WTC11 (cell line): ENCODE measurements around the gene PPP5C. TPM values are rescaled to one million over a fixed set of nuclear protein-coding genes. Genes with fewer than 3 reads are reported as not detected.
A peak's percentile ranks its signal among the peaks of the same experiment; 100 is the strongest.

ENCODE experiments used
- ATAC-seq: fragments of 200-7000 bp; cut with Tn5 transposase; 2 replicates; pipeline ENCODE4 v1.10.0; 2021; ENCODE audit warnings: mild to moderate bottlenecking, moderate library complexity
- CTCF ChIA-PET: fragments of 300-600 bp; sonication (Branson Sonifier 250); formaldehyde crosslinking; loops from one replicate; lab custom pipeline; 2021; ENCODE audit warnings: antibody characterized with exemption; lab: Charles Lee
- POLR2A ChIA-PET: fragments of 350-600 bp; sonication (Branson Sonifier 250); formaldehyde crosslinking; loops from one replicate; lab custom pipeline; 2021; ENCODE audit warnings: antibody characterized with exemption; lab: Charles Lee
- DNase-seq: peaks from one replicate; pipeline ENCODE4 v3.0.0; 2021; ENCODE audit warnings: low spot score
- H3K27ac Mint-ChIP-seq: 2 replicates; pipeline ENCODE4 v1.8.0; 2021; ENCODE audit warnings: mixed read lengths
- H3K27me3 Mint-ChIP-seq: 2 replicates; pipeline ENCODE4 v1.8.0; 2021; ENCODE audit warnings: low read depth, mild to moderate bottlenecking, moderate library complexity, mixed read lengths
- H3K36me3 Mint-ChIP-seq: 2 replicates; pipeline ENCODE4 v1.8.0; 2021; ENCODE audit warnings: mixed read lengths
- H3K4me1 Mint-ChIP-seq: 2 replicates; pipeline ENCODE4 v1.8.0; 2022; ENCODE audit warnings: mixed read lengths
- H3K4me3 Mint-ChIP-seq: 2 replicates; pipeline ENCODE4 v1.8.0; 2021; ENCODE audit warnings: mild to moderate bottlenecking, moderate library complexity, mixed read lengths
- H3K9me3 Mint-ChIP-seq: 2 replicates; pipeline ENCODE4 v1.8.0; 2021; ENCODE audit warnings: mixed read lengths
- CBFB ChIP-seq: sonication (generic); formaldehyde crosslinking; IDR thresholded peaks from 2 replicates; pipeline ENCODE4 v1.8.1; 2022; ENCODE audit warnings: mild to moderate bottlenecking, low read depth, missing genetic modification reagents
- ETV6 ChIP-seq: sonication (generic); formaldehyde crosslinking; IDR thresholded peaks from 2 replicates; pipeline ENCODE4 v1.8.1; 2022; ENCODE audit warnings: mild to moderate bottlenecking, missing genetic modification reagents
- FOXP1 ChIP-seq: sonication (generic); formaldehyde crosslinking; IDR thresholded peaks from 2 replicates; pipeline ENCODE4 v1.8.0; 2022; ENCODE audit warnings: missing genetic modification reagents, mild to moderate bottlenecking, moderate library complexity, borderline replicate concordance
- GTF2I ChIP-seq: fragments of 250-450 bp; sonication (Bioruptor Pico); conservative IDR thresholded peaks from 2 replicates; pipeline ENCODE4 v1.4.0; 2021; ENCODE audit warnings: mild to moderate bottlenecking
- JUN ChIP-seq: sonication (generic); formaldehyde crosslinking; IDR thresholded peaks from 2 replicates; pipeline ENCODE4 v1.8.0; 2023; ENCODE audit warnings: mild to moderate bottlenecking, missing genetic modification reagents
- PRDM15 ChIP-seq: sonication (generic); formaldehyde crosslinking; IDR thresholded peaks from 2 replicates; pipeline ENCODE4 v1.8.0; 2022; ENCODE audit warnings: missing genetic modification reagents
- PREB ChIP-seq: sonication (generic); formaldehyde crosslinking; IDR thresholded peaks from 2 replicates; pipeline ENCODE4 v1.8.1; 2022; ENCODE audit warnings: mild to moderate bottlenecking, missing genetic modification reagents, moderate library complexity, borderline replicate concordance
- ZBTB43 ChIP-seq: sonication (generic); formaldehyde crosslinking; IDR thresholded peaks from 2 replicates; pipeline ENCODE4 v1.8.1; 2023; ENCODE audit warnings: mild to moderate bottlenecking, missing genetic modification reagents
- ZNF263 ChIP-seq: sonication (generic); formaldehyde crosslinking; IDR thresholded peaks from 2 replicates; pipeline ENCODE4 v1.8.1; 2022; ENCODE audit warnings: low read depth, mild to moderate bottlenecking, moderate library complexity, missing genetic modification reagents
- total RNA-seq: library from RNA; stranded (reverse); gene quantifications from 3 replicates; pipeline ENCODE4 v1.2.3, GENCODE V29; 2021
- TF ChIP-seq, protein P1 (sequence below): sonication (generic); formaldehyde crosslinking; IDR thresholded peaks from 2 replicates; pipeline ENCODE4 v1.8.0; 2022; ENCODE audit warnings: mild to moderate bottlenecking, missing genetic modification reagents

PPP5C gene
- total RNA-seq, 1 experiment from 2014 or later, result 107 TPM

- CTCF ChIA-PET, result interaction anchor here (0.8 to 1.5 kb wide), 3 partner anchors 20 to 125 kb away, joined by 3 to 6 read pairs (median 3); no protein-coding TSS in a partner anchor
- DNase-seq (no peak), ATAC-seq (no peak)
- H3K36me3 Mint-ChIP-seq, result peaks cover 13% of the 10 kb centered on the region
- H3K4me1 Mint-ChIP-seq, result peaks cover 66% of the 10 kb centered on the region
- POLR2A ChIA-PET, result no interaction called here
- H3K27me3 Mint-ChIP-seq, result peaks cover 6% of the 10 kb centered on the region
- no peak for TF ChIP-seq CBFB
- no peak for TF ChIP-seq ETV6 (CRISPR knock-in tag)
- TF ChIP-seq, protein P1, sequence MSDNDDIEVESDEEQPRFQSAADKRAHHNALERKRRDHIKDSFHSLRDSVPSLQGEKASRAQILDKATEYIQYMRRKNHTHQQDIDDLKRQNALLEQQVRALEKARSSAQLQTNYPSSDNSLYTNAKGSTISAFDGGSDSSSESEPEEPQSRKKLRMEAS (CRISPR knock-in tag), result 0 out of 2 replicates have a peak, but pooled peaks have one; percentile 45
- peak; percentile 47; the same call in 1 of the 2 replicates for TF ChIP-seq FOXP1
- no peak for TF ChIP-seq GTF2I (CRISPR knock-in tag)
- TF ChIP-seq ZBTB43 (CRISPR knock-in tag), result peak; percentile 60; the same call in 1 of the 2 replicates
- TF ChIP-seq, all 79 proteins: peak for 3
- Mint-ChIP-seq H3K4me3 (peak overlapping the region; percentile 95), H3K27ac (peak overlapping the region; percentile 45; the same call in 1 of the 2 replicates), H3K9me3 (no peaks in the 10 kb centered on the region)
Observed at GRCh38 chr19:46411925-46412649, 65.2 kb downstream of the PPP5C start.

DNA sequence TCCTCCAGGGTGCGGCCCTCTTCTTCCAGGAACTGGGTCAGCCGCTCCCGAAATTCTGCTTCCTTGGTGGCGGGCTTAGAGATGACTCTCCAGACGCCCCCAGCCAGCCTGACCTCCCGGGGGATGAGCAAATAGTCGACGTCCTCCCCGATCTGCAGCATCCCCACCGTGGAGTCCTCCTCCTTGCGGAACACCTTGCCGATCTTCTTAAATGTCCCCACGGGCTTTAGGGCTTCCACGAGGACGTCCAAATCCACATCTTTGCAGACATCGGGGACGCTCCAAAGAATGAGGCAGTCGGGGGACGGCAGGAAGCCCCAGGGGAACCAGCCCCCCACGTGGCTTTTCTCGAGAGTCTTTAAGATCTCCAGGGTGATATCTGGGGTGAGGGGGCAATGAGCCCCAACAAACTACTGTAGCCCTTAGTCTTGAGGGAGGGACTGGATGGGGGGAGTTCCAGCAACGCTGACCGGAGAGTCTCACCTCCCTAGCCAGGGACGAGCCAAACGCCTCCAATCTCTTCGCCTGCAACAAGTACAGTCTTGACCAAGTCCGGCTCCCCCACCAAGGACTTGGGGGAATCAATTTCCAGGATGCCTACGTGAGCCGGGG lies 65.9 kb downstream of the PPP5C start:
- ChIA-PET CTCF (interaction anchor here (0.6 to 1.5 kb wide), 18 partner anchors 8 to 248 kb away, joined by 3 to 19 read pairs (median 4); partner anchors contain the start of genes CALM3 and DACT3), POLR2A (interaction anchor here (0.7 to 1.4 kb wide), 5 partner anchors 9 to 188 kb away, joined by 3 to 20 read pairs (median 6); partner anchors contain the start of gene CALM3)
- ATAC-seq (no peak), DNase-seq (no peak)
- no peak for TF ChIP-seq JUN (CRISPR knock-in tag)
- TF ChIP-seq PREB (CRISPR knock-in tag), result no peak
- TF ChIP-seq ZNF263 (CRISPR knock-in tag), result peak; percentile 95
- 0 out of 2 replicates have a peak, but pooled peaks have one; percentile 12 for TF ChIP-seq ZBTB43 (CRISPR knock-in tag)
- TF ChIP-seq PRDM15, result 0 out of 2 replicates have a peak, but pooled peaks have one; percentile 7
- Mint-ChIP-seq H3K4me3 (peak overlapping the region; percentile 95), H3K27me3 (peaks cover 6% of the 10 kb centered on the region), H3K9me3 (no peaks in the 10 kb centered on the region), H3K4me1 (peaks cover 60% of the 10 kb centered on the region), H3K27ac (peak overlapping the region; percentile 91), H3K36me3 (peaks cover 13% of the 10 kb centered on the region)
